BE2C (cell line): ENCODE results near the gene MZT2A.
"Not testable (repeated sequence)": the region's sequence is repeated elsewhere in the genome, so short reads cannot be mapped to it uniquely, and the experiment has no call there.

ENCODE experiments used
- DNase-seq: peaks from one replicate; pipeline ENCODE4 v3.0.0-alpha.2; 2020
- H3K27me3 ChIP-seq: fragments of 250-450 bp; sonication (Bioruptor Pico); 2 replicates; pipeline ENCODE4 v1.5.1; 2020; ENCODE audit warnings: mild to moderate bottlenecking
- H3K36me3 ChIP-seq: fragments of 250-450 bp; sonication (Bioruptor Pico); 2 replicates; pipeline ENCODE4 v1.5.1; 2020; ENCODE audit warnings: mild to moderate bottlenecking
- H3K4me1 ChIP-seq: fragments of 250-450 bp; sonication (Bioruptor Pico); 2 replicates; pipeline ENCODE4 v1.5.1; 2020
- H3K4me3 ChIP-seq: 2 replicates; pipeline ENCODE4 v1.5.1; 2011; ENCODE audit warnings: low read depth, low read length
- H3K9me3 ChIP-seq: fragments of 250-450 bp; sonication (Bioruptor Pico); 2 replicates; pipeline ENCODE4 v1.5.1; 2020
- TF ChIP-seq, protein P1 (sequence below): IDR thresholded peaks from 2 replicates; pipeline ENCODE4 v1.5.1; 2012; ENCODE audit warnings: mild to moderate bottlenecking, low read depth, low read length

MZT2A gene

DNA sequence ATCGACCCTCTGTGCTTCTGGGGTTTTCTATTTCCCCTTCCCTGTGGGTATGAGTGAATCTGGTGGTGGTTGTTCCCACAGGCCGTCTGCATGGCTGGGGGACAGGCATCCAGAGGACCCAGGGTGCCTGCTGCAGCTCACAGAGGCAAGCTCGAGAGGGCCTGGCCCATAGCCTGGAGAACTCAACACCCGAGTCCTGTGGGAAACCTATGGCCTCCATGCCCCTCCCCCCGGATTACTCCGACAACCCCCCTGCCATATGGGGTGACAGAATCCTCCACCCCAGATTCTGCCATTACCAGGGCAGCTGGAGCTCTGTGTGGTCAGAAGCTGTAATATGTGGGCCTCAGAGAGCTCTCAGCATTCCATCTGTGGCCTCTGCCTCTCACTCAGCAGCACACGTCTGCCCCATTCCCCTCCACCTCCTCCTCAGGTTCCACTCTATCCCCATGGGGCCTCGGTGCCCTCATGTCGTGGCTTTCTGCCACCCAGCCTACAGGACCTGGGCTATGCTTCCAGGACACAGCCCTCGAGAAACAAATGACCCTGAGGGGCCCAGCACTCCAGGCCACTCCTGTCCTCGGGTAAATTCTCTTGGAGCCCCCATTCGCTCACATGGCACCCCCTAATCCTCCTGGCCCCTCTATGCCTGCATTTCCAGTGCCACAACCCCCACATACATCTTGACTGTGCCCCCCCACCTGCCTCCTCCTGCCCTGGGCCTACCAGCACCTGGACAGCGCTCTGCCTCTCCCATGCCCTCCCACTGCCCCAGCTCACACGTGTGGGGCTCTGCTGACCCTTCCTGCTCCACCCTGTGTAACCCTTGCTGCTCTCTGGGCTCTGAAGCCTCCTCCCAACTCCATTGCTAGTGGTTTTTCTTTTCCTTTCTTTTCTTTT is 3.6 kb downstream of the MZT2A start:
- no peak for DNase-seq
- TF ChIP-seq, protein P1, sequence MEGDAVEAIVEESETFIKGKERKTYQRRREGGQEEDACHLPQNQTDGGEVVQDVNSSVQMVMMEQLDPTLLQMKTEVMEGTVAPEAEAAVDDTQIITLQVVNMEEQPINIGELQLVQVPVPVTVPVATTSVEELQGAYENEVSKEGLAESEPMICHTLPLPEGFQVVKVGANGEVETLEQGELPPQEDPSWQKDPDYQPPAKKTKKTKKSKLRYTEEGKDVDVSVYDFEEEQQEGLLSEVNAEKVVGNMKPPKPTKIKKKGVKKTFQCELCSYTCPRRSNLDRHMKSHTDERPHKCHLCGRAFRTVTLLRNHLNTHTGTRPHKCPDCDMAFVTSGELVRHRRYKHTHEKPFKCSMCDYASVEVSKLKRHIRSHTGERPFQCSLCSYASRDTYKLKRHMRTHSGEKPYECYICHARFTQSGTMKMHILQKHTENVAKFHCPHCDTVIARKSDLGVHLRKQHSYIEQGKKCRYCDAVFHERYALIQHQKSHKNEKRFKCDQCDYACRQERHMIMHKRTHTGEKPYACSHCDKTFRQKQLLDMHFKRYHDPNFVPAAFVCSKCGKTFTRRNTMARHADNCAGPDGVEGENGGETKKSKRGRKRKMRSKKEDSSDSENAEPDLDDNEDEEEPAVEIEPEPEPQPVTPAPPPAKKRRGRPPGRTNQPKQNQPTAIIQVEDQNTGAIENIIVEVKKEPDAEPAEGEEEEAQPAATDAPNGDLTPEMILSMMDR, result no peak
- no peak overlapping the region for H3K4me3 ChIP-seq
- H3K27me3 ChIP-seq, result no peaks in the 10 kb centered on the region
- no peaks in the 10 kb centered on the region for H3K36me3 ChIP-seq
- no peaks in the 10 kb centered on the region for H3K4me1 ChIP-seq
- no peaks in the 10 kb centered on the region for H3K9me3 ChIP-seq

DNA sequence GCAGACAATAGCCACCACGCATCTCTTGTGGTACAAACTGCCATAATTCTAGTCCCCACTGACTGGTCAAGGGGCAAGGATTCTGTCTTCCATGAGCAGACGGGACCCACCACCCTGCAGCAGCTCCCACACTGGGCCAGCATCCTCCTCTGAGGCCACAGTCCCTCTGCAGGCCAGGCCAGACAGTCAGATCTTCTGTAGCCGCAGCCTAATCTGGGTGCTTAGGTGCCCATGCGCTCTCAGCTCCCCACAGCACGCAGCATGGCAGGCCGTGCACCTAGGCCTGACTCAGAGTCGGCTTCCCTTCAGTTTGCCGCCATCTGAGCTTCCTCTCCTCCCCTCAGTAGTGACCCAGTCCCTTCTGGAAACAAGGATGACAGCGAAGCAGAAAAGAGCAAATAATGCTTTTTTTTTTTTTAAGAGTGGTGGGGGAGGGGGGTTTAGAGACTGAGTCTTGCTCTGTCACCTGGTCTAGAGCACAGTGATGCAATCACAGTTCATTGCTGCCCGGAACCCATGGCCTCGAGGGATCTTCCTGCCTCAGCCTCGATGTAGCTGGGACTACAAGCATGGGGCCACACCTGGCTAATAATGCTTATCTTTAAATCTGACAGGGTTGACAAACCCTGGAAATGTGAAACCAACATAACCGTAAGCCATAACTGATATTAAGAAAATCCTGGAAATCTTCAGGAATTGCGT is 5.8 kb downstream of the MZT2A start:
- not testable (repeated sequence) for H3K9me3 ChIP-seq, H3K36me3 ChIP-seq, H3K27me3 ChIP-seq, H3K4me3 ChIP-seq, DNase-seq, H3K4me1 ChIP-seq

DNA sequence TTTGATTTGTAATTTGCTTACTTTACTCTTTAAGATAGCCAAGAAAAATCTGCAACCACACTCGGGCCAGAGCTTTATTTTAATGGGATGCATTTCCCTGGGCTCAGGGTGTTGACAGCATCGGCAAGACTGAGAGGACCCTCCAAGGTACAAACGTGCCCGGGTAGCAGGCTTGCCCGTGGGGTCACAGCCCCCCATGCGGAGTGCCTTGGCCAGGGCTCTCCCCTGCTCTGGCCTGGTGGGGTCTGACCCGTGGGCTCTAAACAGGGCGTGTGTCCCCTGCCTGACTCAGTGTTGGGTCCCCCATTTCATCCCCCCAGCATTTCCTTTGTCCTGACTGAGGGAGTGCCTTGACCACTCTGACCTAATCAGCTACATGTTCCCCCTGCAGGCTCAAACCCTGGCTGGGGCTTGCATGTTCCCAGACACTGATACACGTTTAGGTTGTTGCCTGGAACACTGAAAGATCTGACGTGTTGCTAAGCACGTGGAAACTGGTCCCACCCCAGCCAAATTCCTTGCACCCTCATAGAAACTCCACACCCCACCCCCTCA is 7.2 kb downstream of the MZT2A start:
- H3K4me1 ChIP-seq, H3K4me3 ChIP-seq, H3K27me3 ChIP-seq, DNase-seq, H3K36me3 ChIP-seq, H3K9me3 ChIP-seq: not testable (repeated sequence)

DNA sequence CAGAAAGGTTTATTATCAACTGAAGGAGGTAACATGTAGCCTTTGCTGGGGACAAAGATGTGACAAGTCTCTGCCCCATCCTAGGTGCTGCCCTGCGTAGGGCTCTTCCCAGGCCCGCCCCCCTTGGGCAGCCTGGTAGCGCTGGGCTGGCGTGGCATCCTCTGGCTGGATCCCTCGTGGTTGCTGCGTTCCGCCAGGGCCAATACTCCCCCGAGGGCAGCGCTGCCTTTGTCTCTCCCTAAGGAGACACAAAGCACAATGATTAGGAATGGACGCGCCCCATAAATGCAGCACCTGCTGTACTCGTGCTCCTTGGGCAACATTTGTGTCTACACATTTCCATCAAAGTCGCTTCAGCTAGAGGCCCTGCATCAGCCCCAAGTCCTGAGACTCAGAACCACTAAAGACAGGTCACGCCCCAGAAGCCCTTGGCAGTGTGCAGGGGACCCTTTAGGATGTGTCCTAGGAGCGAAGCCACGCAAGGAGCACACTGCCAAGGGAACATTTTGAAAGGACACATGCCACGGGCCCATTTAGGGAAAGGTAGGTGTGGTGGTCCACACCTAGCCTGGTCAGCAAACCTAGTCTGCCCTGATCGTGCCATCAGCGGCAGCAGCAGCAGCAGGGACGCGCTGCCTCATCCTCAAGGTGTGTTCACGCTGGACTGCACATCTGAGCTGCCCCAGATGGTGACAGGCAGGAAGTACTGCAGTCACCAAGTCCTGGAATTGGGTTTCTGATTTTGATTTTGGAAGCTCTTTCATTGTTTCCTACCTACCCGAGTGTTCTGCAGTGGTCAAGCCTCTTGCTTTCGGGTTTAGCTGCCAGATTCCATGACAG is 8.0 kb downstream of the MZT2A start:
- not testable (repeated sequence) for H3K27me3 ChIP-seq, DNase-seq, H3K4me3 ChIP-seq, H3K9me3 ChIP-seq, H3K4me1 ChIP-seq, H3K36me3 ChIP-seq

DNA sequence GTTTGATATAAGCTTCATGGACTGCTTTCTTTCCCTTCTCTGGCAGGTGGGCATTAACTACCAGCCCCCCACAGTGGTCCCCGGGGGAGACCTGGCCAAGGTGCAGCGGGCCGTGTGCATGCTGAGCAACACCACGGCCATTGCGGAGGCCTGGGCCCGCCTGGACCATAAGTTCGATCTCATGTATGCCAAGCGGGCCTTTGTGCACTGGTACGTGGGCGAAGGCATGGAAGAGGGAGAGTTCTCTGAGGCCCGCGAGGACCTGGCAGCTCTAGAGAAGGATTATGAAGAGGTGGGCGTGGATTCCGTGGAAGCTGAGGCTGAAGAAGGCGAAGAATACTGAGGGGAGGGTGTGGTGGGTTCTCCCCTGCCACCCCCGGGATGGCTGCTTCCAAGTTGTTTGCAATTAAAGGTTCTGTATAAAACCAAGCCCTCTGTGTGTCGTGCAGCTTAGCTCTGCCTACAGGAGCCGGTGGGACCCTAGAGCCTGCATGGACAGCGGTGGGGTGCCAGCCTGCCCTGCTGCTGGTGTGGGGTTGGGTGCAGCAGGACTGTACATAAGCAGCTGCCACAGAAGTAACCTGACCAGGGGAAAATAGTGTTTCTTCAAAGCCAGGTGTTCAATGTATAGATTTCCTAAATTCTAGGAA is 9.6 kb downstream of the MZT2A start:
- H3K4me1 ChIP-seq, DNase-seq, H3K9me3 ChIP-seq, H3K27me3 ChIP-seq, H3K4me3 ChIP-seq, H3K36me3 ChIP-seq: not testable (repeated sequence)

DNA sequence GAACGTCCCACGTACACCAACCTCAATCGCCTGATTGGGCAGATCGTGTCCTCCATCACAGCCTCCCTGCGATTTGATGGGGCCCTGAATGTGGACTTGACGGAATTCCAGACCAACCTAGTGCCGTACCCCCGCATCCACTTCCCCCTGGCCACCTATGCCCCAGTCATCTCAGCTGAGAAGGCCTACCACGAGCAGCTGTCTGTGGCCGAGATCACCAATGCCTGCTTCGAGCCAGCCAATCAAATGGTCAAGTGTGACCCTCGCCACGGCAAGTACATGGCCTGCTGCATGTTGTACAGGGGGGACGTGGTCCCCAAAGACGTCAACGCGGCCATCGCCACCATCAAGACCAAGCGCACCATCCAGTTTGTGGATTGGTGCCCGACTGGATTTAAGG is 11.8 kb downstream of the MZT2A start:
- H3K4me3 ChIP-seq, result not testable (repeated sequence)

DNA sequence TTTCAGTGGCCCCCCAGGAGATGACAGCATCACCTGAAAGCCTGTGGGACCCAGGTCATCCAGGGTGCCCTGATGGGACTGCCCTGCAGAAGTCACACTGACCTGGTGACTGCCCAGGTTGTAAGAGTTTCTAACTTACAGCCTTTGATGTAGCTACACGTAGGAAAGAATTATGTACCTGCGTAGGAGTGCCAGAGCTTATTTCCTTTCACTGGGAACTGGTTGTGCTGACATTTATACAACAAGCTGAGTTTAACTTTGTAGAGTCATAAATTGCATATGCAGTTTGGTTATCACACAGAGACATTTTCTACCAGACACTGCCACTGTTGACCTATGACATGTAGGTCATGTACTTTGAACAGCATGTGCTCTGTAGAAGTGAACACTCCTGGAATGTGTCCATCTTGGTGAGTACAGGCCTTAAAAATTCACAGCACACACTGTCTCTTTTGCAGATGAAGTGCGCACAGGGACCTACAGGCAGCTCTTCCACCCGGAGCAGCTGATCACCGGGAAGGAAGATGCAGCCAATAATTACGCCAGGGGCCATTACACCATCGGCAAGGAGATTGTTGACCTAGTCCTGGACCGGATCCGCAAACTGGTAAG is 13.2 kb downstream of the MZT2A start:
- not testable (repeated sequence) for DNase-seq, H3K4me1 ChIP-seq, H3K36me3 ChIP-seq, H3K9me3 ChIP-seq, H3K4me3 ChIP-seq, H3K27me3 ChIP-seq

More for the DNA sequence above, 11.8 kb downstream of the MZT2A start:
- H3K27me3 ChIP-seq, H3K9me3 ChIP-seq, DNase-seq, H3K36me3 ChIP-seq, H3K4me1 ChIP-seq: not testable (repeated sequence)

DNA sequence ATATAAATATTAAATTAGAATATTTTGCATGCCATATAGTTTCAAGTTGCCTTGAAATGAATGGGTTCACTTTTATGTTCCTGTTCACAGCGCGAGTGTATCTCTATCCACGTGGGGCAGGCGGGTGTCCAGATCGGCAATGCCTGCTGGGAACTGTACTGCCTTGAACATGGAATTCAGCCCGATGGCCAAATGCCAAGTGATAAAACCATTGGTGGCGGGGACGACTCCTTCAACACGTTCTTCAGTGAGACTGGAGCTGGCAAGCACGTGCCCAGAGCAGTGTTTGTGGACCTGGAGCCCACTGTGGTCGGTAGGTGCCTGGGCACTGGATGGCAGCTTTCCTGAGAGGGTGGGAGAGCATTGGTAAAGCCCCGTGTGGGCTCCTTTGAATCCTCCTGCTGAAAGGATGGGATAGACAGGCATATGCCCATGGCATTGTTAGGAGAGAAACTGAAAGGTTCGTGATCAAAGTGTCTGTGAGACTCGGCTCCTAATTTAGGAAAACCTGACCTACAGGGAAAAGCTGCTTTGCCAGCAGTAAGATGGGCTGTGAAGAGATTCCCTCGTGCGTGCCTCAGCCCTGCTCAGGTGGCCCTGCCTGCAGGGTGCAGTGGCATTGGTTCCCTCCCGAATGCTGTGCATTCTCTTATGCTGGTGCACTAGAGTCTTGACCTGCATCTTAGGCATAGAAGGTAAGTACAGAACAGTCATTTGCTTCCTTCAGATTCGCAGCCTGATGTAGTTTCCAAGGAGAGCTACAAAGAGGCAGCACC is 13.9 kb downstream of the MZT2A start:
- H3K4me1 ChIP-seq, H3K36me3 ChIP-seq, H3K27me3 ChIP-seq, H3K4me3 ChIP-seq, H3K9me3 ChIP-seq, DNase-seq: not testable (repeated sequence)

DNA sequence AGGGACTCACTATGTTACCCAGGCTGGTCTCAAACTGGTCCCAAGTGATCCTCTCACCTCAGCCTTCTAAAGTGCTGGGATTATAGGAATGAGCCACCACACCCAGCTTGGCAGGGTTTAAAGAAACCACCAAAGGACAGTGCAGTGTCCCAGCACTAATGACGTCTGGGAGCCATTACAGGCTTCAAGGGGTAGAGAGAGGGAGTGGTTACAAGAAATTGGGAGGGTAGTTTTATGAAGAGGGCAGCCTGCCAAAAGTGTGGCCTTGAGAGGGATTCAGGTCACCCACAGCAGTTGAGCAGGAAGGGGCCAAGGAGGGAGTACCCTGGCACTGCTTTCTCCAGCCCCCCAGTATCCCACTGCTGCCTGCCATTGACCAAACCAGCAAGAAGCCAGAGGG is 15.0 kb downstream of the MZT2A start:
- not testable (repeated sequence) for H3K27me3 ChIP-seq, H3K4me3 ChIP-seq, DNase-seq, H3K4me1 ChIP-seq, H3K36me3 ChIP-seq, H3K9me3 ChIP-seq

DNA sequence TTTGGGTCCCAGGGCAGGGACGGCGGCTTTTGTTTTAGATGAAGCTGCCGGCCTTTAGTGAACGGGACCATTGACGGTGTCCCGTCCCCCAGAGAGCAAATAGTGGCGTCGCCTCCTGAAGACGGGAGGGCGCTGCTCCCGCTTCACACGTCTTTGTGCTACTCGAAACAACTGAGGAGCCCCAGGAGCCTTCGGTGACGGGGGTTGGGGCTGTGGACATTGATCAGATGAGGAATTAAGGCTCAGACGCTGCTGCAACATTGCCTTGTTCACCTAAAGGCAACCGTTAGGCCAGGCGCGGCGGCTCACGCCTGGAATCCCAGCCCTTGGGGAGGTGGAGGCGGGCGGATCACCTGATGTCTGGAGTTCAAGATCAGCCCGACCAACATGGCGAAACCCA is 15.8 kb downstream of the MZT2A start:
- DNase-seq, H3K27me3 ChIP-seq, H3K36me3 ChIP-seq, H3K4me1 ChIP-seq, H3K9me3 ChIP-seq, H3K4me3 ChIP-seq: not testable (repeated sequence)
